Lower leg skin (tissue), 3 donors: ENCODE results near the gene NRIP2.
"Not testable (repeated sequence)": the region's sequence is repeated elsewhere in the genome, so short reads cannot be mapped to it uniquely, and the experiment has no call there.

Source experiments
- POLR2A ChIP-seq, 2 donors: fragments of 450-650 bp; IDR thresholded peaks; one replicate each; pipeline ENCODE4 v1.6.1; 2016 to 2017; ENCODE audit warnings: antibody characterized with exemption in 2 of 2, mild to moderate bottlenecking in 1 of 2, moderate library complexity in 1 of 2
- TF ChIP-seq, protein P1 (sequence below), 3 donors: fragments of 450-650 bp; IDR thresholded peaks; one replicate each; pipeline ENCODE4 v1.5.1; 2016; ENCODE audit warnings: antibody characterized with exemption in 3 of 3, mild to moderate bottlenecking in 3 of 3, moderate library complexity in 2 of 3

DNA sequence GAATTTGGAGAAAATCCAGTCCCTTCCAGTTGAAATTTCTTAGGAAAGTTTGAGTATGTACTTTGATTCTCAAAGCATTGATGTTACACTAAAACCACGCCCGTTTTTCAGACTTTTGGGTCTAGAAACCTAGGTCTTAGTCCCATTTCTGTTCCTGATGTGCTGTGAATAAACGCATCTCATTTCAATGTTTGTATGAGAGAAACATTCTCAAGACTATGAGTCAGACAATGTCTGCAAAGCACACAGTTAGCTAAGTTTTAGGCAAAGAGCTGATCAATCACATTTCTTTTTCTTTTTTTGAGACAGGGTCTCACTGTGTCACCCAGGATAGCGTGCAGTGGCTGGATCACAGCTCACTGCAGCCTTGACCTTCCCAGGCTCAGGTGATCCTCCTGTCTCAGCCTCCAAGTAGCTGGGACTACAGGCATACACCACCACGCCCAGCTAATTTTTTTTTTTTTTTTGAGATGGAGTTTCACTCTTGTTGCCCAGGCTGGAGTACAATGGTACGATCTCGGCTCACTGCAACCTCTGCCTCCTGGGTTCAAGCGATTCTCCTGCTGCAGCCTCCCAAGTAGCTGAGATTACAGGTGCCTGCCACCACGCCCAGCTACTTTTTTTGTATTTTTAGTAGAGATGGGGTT lies 34.3 kb upstream of the NRIP2 start:
- TF ChIP-seq, protein P1, sequence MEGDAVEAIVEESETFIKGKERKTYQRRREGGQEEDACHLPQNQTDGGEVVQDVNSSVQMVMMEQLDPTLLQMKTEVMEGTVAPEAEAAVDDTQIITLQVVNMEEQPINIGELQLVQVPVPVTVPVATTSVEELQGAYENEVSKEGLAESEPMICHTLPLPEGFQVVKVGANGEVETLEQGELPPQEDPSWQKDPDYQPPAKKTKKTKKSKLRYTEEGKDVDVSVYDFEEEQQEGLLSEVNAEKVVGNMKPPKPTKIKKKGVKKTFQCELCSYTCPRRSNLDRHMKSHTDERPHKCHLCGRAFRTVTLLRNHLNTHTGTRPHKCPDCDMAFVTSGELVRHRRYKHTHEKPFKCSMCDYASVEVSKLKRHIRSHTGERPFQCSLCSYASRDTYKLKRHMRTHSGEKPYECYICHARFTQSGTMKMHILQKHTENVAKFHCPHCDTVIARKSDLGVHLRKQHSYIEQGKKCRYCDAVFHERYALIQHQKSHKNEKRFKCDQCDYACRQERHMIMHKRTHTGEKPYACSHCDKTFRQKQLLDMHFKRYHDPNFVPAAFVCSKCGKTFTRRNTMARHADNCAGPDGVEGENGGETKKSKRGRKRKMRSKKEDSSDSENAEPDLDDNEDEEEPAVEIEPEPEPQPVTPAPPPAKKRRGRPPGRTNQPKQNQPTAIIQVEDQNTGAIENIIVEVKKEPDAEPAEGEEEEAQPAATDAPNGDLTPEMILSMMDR (IDR thresholded peaks at IDR 0.05), result not testable (repeated sequence)
- not testable (repeated sequence) for TF ChIP-seq POLR2A (IDR thresholded peaks at IDR 0.05)
